ENCODE measurements around the gene URM1.

DNA sequence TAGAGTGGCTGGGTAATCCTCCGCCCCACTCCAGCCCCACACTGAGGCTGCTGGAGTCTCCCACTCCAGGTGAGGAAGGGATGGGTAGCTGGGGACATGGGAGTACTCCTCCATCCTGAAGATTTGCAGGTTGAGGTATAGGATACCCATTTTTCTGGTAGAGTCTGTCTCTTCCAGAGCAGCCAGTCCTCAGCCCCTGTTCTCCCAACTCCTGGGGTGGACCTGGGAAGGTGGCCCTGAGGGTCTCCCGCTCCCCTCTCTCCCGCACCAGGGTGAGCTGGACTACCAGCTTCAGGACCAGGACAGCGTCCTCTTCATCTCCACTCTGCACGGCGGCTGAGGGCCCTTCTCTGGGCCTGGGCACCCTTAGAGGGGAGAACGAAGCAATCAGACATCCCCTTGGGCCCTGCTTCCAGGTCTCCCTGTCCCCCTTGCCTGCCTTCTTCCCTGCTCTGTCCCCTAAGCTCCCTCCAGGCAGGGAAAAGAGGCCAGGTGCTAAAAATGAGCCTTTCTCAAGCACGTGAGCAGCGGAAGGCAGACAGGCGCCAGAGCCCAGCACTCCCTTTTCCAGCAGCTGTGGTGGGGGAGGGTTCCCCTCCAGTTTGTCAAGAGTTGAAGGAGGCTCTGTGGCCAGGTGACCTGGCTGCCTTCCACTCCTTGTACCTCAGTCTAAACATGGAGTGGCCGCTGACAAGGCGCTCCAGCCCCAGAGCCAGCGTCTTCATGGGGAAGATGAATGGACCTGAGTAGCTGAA is 18.4 kb downstream of the URM1 start:
- TF ChIP-seq, protein P1, sequence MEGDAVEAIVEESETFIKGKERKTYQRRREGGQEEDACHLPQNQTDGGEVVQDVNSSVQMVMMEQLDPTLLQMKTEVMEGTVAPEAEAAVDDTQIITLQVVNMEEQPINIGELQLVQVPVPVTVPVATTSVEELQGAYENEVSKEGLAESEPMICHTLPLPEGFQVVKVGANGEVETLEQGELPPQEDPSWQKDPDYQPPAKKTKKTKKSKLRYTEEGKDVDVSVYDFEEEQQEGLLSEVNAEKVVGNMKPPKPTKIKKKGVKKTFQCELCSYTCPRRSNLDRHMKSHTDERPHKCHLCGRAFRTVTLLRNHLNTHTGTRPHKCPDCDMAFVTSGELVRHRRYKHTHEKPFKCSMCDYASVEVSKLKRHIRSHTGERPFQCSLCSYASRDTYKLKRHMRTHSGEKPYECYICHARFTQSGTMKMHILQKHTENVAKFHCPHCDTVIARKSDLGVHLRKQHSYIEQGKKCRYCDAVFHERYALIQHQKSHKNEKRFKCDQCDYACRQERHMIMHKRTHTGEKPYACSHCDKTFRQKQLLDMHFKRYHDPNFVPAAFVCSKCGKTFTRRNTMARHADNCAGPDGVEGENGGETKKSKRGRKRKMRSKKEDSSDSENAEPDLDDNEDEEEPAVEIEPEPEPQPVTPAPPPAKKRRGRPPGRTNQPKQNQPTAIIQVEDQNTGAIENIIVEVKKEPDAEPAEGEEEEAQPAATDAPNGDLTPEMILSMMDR (IDR thresholded peaks at IDR 0.05), result no peak
- TF ChIP-seq POLR2AphosphoS5 (IDR thresholded peaks at IDR 0.05; ENCODE audit: low read depth, low read length), result no peak
- no peak for TF ChIP-seq TCF7L2 (IDR thresholded peaks at IDR 0.05; ENCODE audit: low read depth, low read length)
- TF ChIP-seq, protein P2, sequence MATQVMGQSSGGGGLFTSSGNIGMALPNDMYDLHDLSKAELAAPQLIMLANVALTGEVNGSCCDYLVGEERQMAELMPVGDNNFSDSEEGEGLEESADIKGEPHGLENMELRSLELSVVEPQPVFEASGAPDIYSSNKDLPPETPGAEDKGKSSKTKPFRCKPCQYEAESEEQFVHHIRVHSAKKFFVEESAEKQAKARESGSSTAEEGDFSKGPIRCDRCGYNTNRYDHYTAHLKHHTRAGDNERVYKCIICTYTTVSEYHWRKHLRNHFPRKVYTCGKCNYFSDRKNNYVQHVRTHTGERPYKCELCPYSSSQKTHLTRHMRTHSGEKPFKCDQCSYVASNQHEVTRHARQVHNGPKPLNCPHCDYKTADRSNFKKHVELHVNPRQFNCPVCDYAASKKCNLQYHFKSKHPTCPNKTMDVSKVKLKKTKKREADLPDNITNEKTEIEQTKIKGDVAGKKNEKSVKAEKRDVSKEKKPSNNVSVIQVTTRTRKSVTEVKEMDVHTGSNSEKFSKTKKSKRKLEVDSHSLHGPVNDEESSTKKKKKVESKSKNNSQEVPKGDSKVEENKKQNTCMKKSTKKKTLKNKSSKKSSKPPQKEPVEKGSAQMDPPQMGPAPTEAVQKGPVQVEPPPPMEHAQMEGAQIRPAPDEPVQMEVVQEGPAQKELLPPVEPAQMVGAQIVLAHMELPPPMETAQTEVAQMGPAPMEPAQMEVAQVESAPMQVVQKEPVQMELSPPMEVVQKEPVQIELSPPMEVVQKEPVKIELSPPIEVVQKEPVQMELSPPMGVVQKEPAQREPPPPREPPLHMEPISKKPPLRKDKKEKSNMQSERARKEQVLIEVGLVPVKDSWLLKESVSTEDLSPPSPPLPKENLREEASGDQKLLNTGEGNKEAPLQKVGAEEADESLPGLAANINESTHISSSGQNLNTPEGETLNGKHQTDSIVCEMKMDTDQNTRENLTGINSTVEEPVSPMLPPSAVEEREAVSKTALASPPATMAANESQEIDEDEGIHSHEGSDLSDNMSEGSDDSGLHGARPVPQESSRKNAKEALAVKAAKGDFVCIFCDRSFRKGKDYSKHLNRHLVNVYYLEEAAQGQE (IDR thresholded peaks at IDR 0.05; ENCODE audit: insufficient read depth in 1 of 2, low read depth in 2 of 2, low read length in 1 of 2), result peak in 1 of 2 experiments; percentile 47; a peak in 1 of 4 replicates
- no peak for TF ChIP-seq SIN3A (IDR thresholded peaks at IDR 0.05; ENCODE audit: borderline replicate concordance, insufficient read depth, low read depth, low read length)

Data from Panc1 (cell line).